HCT116 (cell line): Measurements from ENCODE around the gene MAPK8IP3. TPM values are rescaled to one million over a fixed set of nuclear protein-coding genes. Genes with fewer than 3 reads are reported as not detected.

ENCODE experiments used
- ATAC-seq: fragments of 200-7000 bp; cut with Tn5 transposase; 2 replicates; pipeline ENCODE4 v1.9.1; 2020; ENCODE audit warnings: mild to moderate bottlenecking, moderate library complexity
- BruUV-seq: library from RNA; stranded (reverse); fragments of 400-500 nt; replicated peaks from 2 replicates; lab custom pipeline; 2021; lab: Mats Ljungman, UMichigan
- CTCF ChIA-PET: fragments of 300-600 bp; sonication (Branson Sonifier 250); formaldehyde crosslinking; loops from one replicate; lab custom pipeline; 2021; ENCODE audit warnings: antibody characterized with exemption; lab: Charles Lee
- POLR2A ChIA-PET: fragments of 300-600, 350-600 bp; sonication (Branson Sonifier 250); formaldehyde crosslinking; loops from one replicate; lab custom pipeline; 2021; ENCODE audit warnings: antibody characterized with exemption; lab: Charles Lee
- RAD21 ChIA-PET, 2 experiments: fragments of 300-600 bp; sonication (Branson Sonifier 250); formaldehyde crosslinking; loops; one replicate each; lab custom pipeline; 2023; ENCODE audit warnings: low total read pairs in 2 of 2; ENCODE audit not compliant: uncharacterized antibody in 2 of 2, unreplicated experiment in 2 of 2, low non-redundant PET in 1 of 2; lab: Charles Lee
- DNase-seq: peaks from one replicate; pipeline ENCODE4 v3.0.0-alpha.2; 2010; ENCODE audit warnings: low read depth, low spot score
- H2AFZ ChIP-seq: fragments of 200-600 bp; shearing (Covaris generic), sonication (generic); 2 replicates; pipeline ENCODE4 v1.6.1; 2017; ENCODE audit warnings: low read depth, mixed run types, mixed read lengths, antibody characterized with exemption, low read length; ENCODE audit not compliant: poor library complexity, severe bottlenecking
- H3K27ac ChIP-seq: 2 replicates; pipeline ENCODE4 v1.5.1; 2012; ENCODE audit warnings: low read depth, low read length
- H3K27me3 ChIP-seq: fragments of 200-600 bp; sonication (generic); 2 replicates; pipeline ENCODE4 v1.6.1; 2016; ENCODE audit warnings: mixed run types, low read length, mixed read lengths; ENCODE audit not compliant: insufficient read depth
- H3K36me3 ChIP-seq, 2 experiments: fragments of 200-500 bp in 1 of 2; fragments of 200-600 bp in 1 of 2; sonication (Bioruptor generic) in 1 of 2; sonication (generic) in 1 of 2; 2 replicates each; pipeline versions ENCODE4 v1.5.1 to v1.6.1; 2014 to 2016; ENCODE audit warnings: low read length in 2 of 2, inconsistent platforms in 1 of 2, mixed read lengths in 1 of 2, mixed run types in 1 of 2; ENCODE audit not compliant: insufficient read depth in 2 of 2, control insufficient read depth in 1 of 2
- H3K4me1 ChIP-seq, 2 experiments: fragments of 200-600 bp in 1 of 2; sonication (generic) in 1 of 2; 2 replicates each; pipeline versions ENCODE4 v1.5.1 to v1.6.1; 2012 to 2017; ENCODE audit warnings: low read length in 2 of 2, inconsistent platforms in 1 of 2, mild to moderate bottlenecking in 1 of 2, mixed read lengths in 1 of 2, mixed run types in 1 of 2, moderate library complexity in 1 of 2; ENCODE audit not compliant: insufficient read depth in 2 of 2, control insufficient read depth in 1 of 2
- H3K4me2 ChIP-seq: fragments of 200-600 bp; sonication (generic); 2 replicates; pipeline ENCODE4 v1.6.1; 2017; ENCODE audit warnings: mixed run types, low read length, mixed read lengths
- H3K4me3 ChIP-seq, 2 experiments: fragments of 200-600 bp in 1 of 2; sonication (generic) in 1 of 2; replicated peaks in 1 of 2; 2 replicates each; pipeline ENCODE4 v1.5.1; 2011 to 2016; ENCODE audit warnings: low read length in 2 of 2, control low read depth in 1 of 2, low read depth in 1 of 2, mild to moderate bottlenecking in 1 of 2, mixed read lengths in 1 of 2, mixed run types in 1 of 2
- H3K79me2 ChIP-seq: fragments of 200-600 bp; sonication (generic); 2 replicates; pipeline ENCODE4 v1.6.1; 2017; ENCODE audit warnings: mild to moderate bottlenecking, mixed run types, low read length, moderate library complexity, mixed read lengths; ENCODE audit not compliant: insufficient read depth
- H3K9ac ChIP-seq: fragments of 200-600 bp; sonication (generic); 2 replicates; pipeline ENCODE4 v1.6.1; 2016; ENCODE audit warnings: low read length, mixed read lengths
- H3K9me2 ChIP-seq: fragments of 200-600 bp; sonication (generic), shearing (Covaris generic); 2 replicates; pipeline ENCODE4 v1.6.1; 2017; ENCODE audit warnings: mixed run types, mild to moderate bottlenecking, moderate library complexity; ENCODE audit not compliant: insufficient read depth
- H3K9me3 ChIP-seq, 2 experiments: fragments of 200-500 bp in 1 of 2; fragments of 200-600 bp in 1 of 2; sonication (Bioruptor generic) in 1 of 2; sonication (generic) in 1 of 2; 2 replicates each; pipeline ENCODE4 v1.6.1; 2014 to 2017; ENCODE audit warnings: low read length in 2 of 2, mixed read lengths in 2 of 2, inconsistent platforms in 1 of 2, low read depth in 1 of 2, mild to moderate bottlenecking in 1 of 2, mixed run types in 1 of 2, moderate library complexity in 1 of 2; ENCODE audit not compliant: control insufficient read depth in 1 of 2, insufficient read depth in 1 of 2
- H4K20me1 ChIP-seq: fragments of 200-600 bp; sonication (generic), shearing (Covaris generic); 2 replicates; pipeline ENCODE4 v1.6.1; 2017; ENCODE audit warnings: mixed run types, mild to moderate bottlenecking, moderate library complexity; ENCODE audit not compliant: insufficient read depth
- CBX3 ChIP-seq: IDR thresholded peaks from 2 replicates; pipeline ENCODE4 v1.6.1; 2012; ENCODE audit warnings: low read depth
- JUND ChIP-seq: IDR thresholded peaks from 2 replicates; pipeline ENCODE4 v1.6.1; 2012
- POLR2A ChIP-seq: IDR thresholded peaks from 2 replicates; pipeline ENCODE4 v1.7.0; 2011; ENCODE audit warnings: borderline replicate concordance; ENCODE audit not compliant: insufficient read depth, insufficient read length; ENCODE audit errors: extremely low read depth
- SIN3A ChIP-seq: IDR thresholded peaks from 2 replicates; pipeline ENCODE4 v1.6.1; 2012; ENCODE audit warnings: low read depth
- SRF ChIP-seq: IDR thresholded peaks from 2 replicates; pipeline ENCODE4 v1.6.1; 2012; ENCODE audit warnings: low read depth
- TCF7L2 ChIP-seq: IDR thresholded peaks from 2 replicates; pipeline ENCODE4 v1.7.0; 2011; ENCODE audit warnings: borderline replicate concordance, inconsistent platforms; ENCODE audit not compliant: insufficient read depth, insufficient read length; ENCODE audit errors: extremely low read depth
- YY1 ChIP-seq: IDR thresholded peaks from 2 replicates; pipeline ENCODE4 v1.6.1; 2011; ENCODE audit warnings: low read length, low read depth, moderate library complexity, mild to moderate bottlenecking; ENCODE audit not compliant: insufficient replicate concordance; ENCODE audit errors: extremely low read depth
- ZFX ChIP-seq: fragments of 450-650 bp; IDR thresholded peaks from 2 replicates; pipeline ENCODE4 v1.6.1; 2017
- ZNF274 ChIP-seq: fragments of 200-500 bp; sonication (Bioruptor generic); IDR thresholded peaks from 2 replicates; pipeline ENCODE4 v1.6.1; 2014; ENCODE audit warnings: mild to moderate bottlenecking, low read depth, low read length, inconsistent platforms
- intact Hi-C: fragments of 100-400 bp; cut with micrococcal nuclease; formaldehyde crosslinking; loops from 2 replicates; pipeline ENCODE4 v1.10.0; 2022
- total RNA-seq: library from RNA; stranded (reverse); gene quantifications from one replicate; pipeline ENCODE4 v1.2.1, GENCODE V29; 2021; ENCODE audit not compliant: unreplicated experiment
- TF ChIP-seq, protein P1 (sequence below): IDR thresholded peaks from 2 replicates; pipeline ENCODE4 v1.6.1; 2012
- TF ChIP-seq, protein P2 (sequence below): IDR thresholded peaks from 2 replicates; pipeline ENCODE4 v1.6.1; 2012; ENCODE audit warnings: low read depth
- TF ChIP-seq, protein P3 (sequence below): IDR thresholded peaks from 2 replicates; pipeline ENCODE4 v1.6.1; 2011; ENCODE audit warnings: mild to moderate bottlenecking, low read length, moderate library complexity; ENCODE audit not compliant: insufficient replicate concordance; ENCODE audit errors: extremely low read depth

The MAPK8IP3 gene
- total RNA-seq, 1 experiment from 2014 or later = 75.3 TPM

DNA sequence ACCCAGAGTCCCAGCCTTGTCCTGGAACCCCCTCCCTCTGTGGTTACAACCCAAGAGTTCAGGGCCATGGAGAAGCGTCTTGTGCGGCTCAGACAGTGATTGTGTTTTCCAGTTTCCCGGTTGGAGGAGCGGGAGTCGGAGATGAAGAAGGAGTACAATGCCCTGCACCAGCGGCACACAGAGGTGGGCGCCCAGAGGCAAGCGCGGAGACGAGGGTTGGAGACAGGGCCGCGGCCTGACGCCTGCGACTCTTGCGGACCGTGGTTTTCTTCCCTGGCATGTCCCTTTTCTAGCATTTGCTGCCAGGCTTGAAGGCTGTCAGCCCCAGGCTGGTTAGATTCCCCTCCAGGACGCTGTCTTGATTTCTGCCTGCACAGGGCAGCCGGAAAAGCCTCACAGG, 23.0 kb downstream of the MAPK8IP3 start:
- intact Hi-C loops = no loop called here
- no peaks in the 10 kb centered on the region for H3K9me3 ChIP-seq
- ChIA-PET POLR2A (no interaction called here), CTCF (no interaction called here), RAD21 (no interaction called here)
- H4K20me1 ChIP-seq = no peaks in the 10 kb centered on the region
- no peak overlapping the region for H3K4me2 ChIP-seq
- H3K27me3 ChIP-seq = no peaks in the 10 kb centered on the region
- no TSS peak for BruUV-seq
- no peak overlapping the region for H3K9ac ChIP-seq
- no peaks in the 10 kb centered on the region for H3K9me2 ChIP-seq
- H3K4me1 ChIP-seq = peaks cover under 1 to 1% of the 10 kb centered on the region in 2 experiments; a peak in 3 of 4 replicates
- H3K27ac ChIP-seq = no peak overlapping the region
- peaks cover 0 to 6% of the 10 kb centered on the region in 2 experiments; a peak in 3 of 4 replicates for H3K36me3 ChIP-seq
- no peak overlapping the region for H3K4me3 ChIP-seq
- H2AFZ ChIP-seq = no peak overlapping the region
- DNase-seq (no peak), ATAC-seq (no peak)
- peaks cover 15% of the 10 kb centered on the region for H3K79me2 ChIP-seq
- TF ChIP-seq YY1 (no peak), SIN3A (no peak), ZFX (no peak), JUND (no peak), CBX3 (no peak)
- TF ChIP-seq, protein P1, sequence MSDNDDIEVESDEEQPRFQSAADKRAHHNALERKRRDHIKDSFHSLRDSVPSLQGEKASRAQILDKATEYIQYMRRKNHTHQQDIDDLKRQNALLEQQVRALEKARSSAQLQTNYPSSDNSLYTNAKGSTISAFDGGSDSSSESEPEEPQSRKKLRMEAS = no peak

DNA sequence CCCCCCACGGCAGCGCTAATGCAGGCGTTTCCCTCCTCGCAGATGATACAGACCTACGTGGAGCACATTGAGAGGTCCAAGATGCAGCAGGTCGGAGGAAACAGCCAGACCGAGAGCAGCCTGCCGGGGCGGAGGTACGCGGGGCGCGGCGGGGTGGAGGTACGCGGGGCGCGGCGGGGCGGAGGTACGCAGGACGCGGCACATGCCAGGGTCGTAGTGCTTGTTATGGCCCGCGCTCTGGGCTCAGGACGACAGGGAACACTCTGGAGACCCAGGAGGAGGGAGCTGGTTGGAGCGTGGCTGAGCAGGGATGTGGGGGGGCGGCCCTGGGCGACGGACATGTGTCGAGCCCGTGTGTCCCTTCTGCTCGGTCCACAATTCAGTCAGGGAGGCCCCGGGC, 23.4 kb downstream of the MAPK8IP3 start:
- ATAC-seq = no peak
- H3K79me2 ChIP-seq = peaks cover 11% of the 10 kb centered on the region; the same call in 1 of the 2 replicates
- CTCF ChIA-PET = no interaction called here
- H3K9ac ChIP-seq = no peak overlapping the region
- H3K4me2 ChIP-seq = no peak overlapping the region
- peaks cover under 1 to 6% of the 10 kb centered on the region in 2 experiments; a peak in 3 of 4 replicates for H3K36me3 ChIP-seq
- H3K27ac ChIP-seq = no peak overlapping the region
- no peak overlapping the region for H3K4me3 ChIP-seq
- BruUV-seq = no TSS peak
- RAD21 ChIA-PET = no interaction called here
- H2AFZ ChIP-seq = no peak overlapping the region
- no peaks in the 10 kb centered on the region for H3K27me3 ChIP-seq
- DNase-seq = no peak
- H3K9me2 ChIP-seq = no peaks in the 10 kb centered on the region
- no peaks in the 10 kb centered on the region for H3K9me3 ChIP-seq
- POLR2A ChIA-PET = no interaction called here
- intact Hi-C loops = no loop called here
- H4K20me1 ChIP-seq = no peaks in the 10 kb centered on the region
- no peaks in the 10 kb centered on the region for H3K4me1 ChIP-seq
- TF ChIP-seq SIN3A (no peak), YY1 (no peak), POLR2A (no peak), TCF7L2 (no peak), ZNF274 (no peak), SRF (no peak)
- TF ChIP-seq, protein P2, sequence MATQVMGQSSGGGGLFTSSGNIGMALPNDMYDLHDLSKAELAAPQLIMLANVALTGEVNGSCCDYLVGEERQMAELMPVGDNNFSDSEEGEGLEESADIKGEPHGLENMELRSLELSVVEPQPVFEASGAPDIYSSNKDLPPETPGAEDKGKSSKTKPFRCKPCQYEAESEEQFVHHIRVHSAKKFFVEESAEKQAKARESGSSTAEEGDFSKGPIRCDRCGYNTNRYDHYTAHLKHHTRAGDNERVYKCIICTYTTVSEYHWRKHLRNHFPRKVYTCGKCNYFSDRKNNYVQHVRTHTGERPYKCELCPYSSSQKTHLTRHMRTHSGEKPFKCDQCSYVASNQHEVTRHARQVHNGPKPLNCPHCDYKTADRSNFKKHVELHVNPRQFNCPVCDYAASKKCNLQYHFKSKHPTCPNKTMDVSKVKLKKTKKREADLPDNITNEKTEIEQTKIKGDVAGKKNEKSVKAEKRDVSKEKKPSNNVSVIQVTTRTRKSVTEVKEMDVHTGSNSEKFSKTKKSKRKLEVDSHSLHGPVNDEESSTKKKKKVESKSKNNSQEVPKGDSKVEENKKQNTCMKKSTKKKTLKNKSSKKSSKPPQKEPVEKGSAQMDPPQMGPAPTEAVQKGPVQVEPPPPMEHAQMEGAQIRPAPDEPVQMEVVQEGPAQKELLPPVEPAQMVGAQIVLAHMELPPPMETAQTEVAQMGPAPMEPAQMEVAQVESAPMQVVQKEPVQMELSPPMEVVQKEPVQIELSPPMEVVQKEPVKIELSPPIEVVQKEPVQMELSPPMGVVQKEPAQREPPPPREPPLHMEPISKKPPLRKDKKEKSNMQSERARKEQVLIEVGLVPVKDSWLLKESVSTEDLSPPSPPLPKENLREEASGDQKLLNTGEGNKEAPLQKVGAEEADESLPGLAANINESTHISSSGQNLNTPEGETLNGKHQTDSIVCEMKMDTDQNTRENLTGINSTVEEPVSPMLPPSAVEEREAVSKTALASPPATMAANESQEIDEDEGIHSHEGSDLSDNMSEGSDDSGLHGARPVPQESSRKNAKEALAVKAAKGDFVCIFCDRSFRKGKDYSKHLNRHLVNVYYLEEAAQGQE = no peak
- TF ChIP-seq, protein P3, sequence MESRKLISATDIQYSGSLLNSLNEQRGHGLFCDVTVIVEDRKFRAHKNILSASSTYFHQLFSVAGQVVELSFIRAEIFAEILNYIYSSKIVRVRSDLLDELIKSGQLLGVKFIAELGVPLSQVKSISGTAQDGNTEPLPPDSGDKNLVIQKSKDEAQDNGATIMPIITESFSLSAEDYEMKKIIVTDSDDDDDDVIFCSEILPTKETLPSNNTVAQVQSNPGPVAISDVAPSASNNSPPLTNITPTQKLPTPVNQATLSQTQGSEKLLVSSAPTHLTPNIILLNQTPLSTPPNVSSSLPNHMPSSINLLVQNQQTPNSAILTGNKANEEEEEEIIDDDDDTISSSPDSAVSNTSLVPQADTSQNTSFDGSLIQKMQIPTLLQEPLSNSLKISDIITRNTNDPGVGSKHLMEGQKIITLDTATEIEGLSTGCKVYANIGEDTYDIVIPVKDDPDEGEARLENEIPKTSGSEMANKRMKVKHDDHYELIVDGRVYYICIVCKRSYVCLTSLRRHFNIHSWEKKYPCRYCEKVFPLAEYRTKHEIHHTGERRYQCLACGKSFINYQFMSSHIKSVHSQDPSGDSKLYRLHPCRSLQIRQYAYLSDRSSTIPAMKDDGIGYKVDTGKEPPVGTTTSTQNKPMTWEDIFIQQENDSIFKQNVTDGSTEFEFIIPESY = no peak
- TF ChIP-seq, protein P1 = no peak
